NCI-H82 (cell line): Measurements from ENCODE around the gene ETHE1.

ENCODE experiments used
- DNase-seq: peaks from one replicate; lab custom pipeline; 2025; lab: John Stamatoyannopoulos, UW

ETHE1 gene

GRCh38 chr19:43526884-43527859 is at the start of gene ETHE1:
TSS of gene ETHE1 (minus strand) at chr19:43527201. CDS start at chr19:43527177, 24 bp downstream.
- peak; percentile 84 for DNase-seq

GRCh38 chr19:43575955-43576878 is 49.2 kb upstream of the ETHE1 start:
- DNase-seq, result no peak

GRCh38 chr19:43575156-43575950 is 48.4 kb upstream of the ETHE1 start, which contains the start of the genes PINLYP and XRCC1:
TSS of gene PINLYP (plus strand) at chr19:43575801. CDS start at chr19:43577192, 1,391 bp downstream.
TSS of gene XRCC1 (minus strand) at chr19:43575527. CDS start at chr19:43575458, 69 bp downstream.
- DNase-seq, result peak; percentile 100

- peak; percentile 70 for DNase-seq
Observed at GRCh38 chr19:43574424-43575155, 47.6 kb upstream of the ETHE1 start.

- no peak for DNase-seq
Observed at GRCh38 chr19:43572171-43572588, 45.2 kb upstream of the ETHE1 start.

- peak; percentile 21 for DNase-seq
Observed at GRCh38 chr19:43570174-43570791, 43.3 kb upstream of the ETHE1 start.

GRCh38 chr19:43569657-43570056 is 42.7 kb upstream of the ETHE1 start:
- DNase-seq, result no peak

- no peak for DNase-seq
Observed at GRCh38 chr19:43564800-43565199, 37.8 kb upstream of the ETHE1 start.

- no peak for DNase-seq
Observed at GRCh38 chr19:43563816-43564457, 36.9 kb upstream of the ETHE1 start.

- DNase-seq, result no peak
Observed at GRCh38 chr19:43562698-43563241, 35.8 kb upstream of the ETHE1 start.

GRCh38 chr19:43562226-43562697 is 35.3 kb upstream of the ETHE1 start:
- DNase-seq, result no peak

- DNase-seq, result no peak
Observed at GRCh38 chr19:43561139-43561970, 34.4 kb upstream of the ETHE1 start.

- no peak for DNase-seq
Observed at GRCh38 chr19:43560687-43561086, 33.7 kb upstream of the ETHE1 start.

- DNase-seq, result peak; percentile 89
Observed at GRCh38 chr19:43555185-43555770, 28.3 kb upstream of the ETHE1 start.

GRCh38 chr19:43554317-43554895 is 27.4 kb upstream of the ETHE1 start:
- DNase-seq, result peak; percentile 67

GRCh38 chr19:43553656-43554055 is 26.7 kb upstream of the ETHE1 start:
- peak; percentile 92 for DNase-seq

GRCh38 chr19:43552616-43553015 is 25.6 kb upstream of the ETHE1 start:
- peak; percentile 93 for DNase-seq

- no peak for DNase-seq
Observed at GRCh38 chr19:43552198-43552450, 25.1 kb upstream of the ETHE1 start.
